Liver (tissue), 9 donors: ENCODE data around the gene IGFL3. TPM values are rescaled to one million over a fixed set of nuclear protein-coding genes. Genes with fewer than 3 reads are reported as not detected.

Experiments
- DNase-seq: peaks from one replicate; pipeline ENCODE4 v3.0.0-alpha.2; 2017; ENCODE audit warnings: low spot score
- H3K27ac ChIP-seq, 2 donors: one replicate each; pipeline ENCODE4 v1.7.0; 2013; ENCODE audit warnings: inconsistent platforms in 2 of 2, low read length in 2 of 2, control low read depth in 1 of 2, low read depth in 1 of 2, mild to moderate bottlenecking in 1 of 2
- H3K27me3 ChIP-seq, 4 donors: one replicate each; pipeline versions ENCODE4 v1.6.1 to v1.7.0; 2013; ENCODE audit warnings: low read length in 3 of 4, inconsistent platforms in 1 of 4, mild to moderate bottlenecking in 1 of 4, moderate library complexity in 1 of 4; ENCODE audit not compliant: control insufficient read depth in 4 of 4, insufficient read depth in 4 of 4
- H3K36me3 ChIP-seq, 4 donors: one replicate each; pipeline versions ENCODE4 v1.6.1 to v1.7.0; 2013; ENCODE audit warnings: low read length in 3 of 4, mild to moderate bottlenecking in 3 of 4, low read depth in 1 of 4, moderate library complexity in 1 of 4; ENCODE audit not compliant: control insufficient read depth in 4 of 4, insufficient read depth in 3 of 4
- H3K4me1 ChIP-seq, 4 donors: one replicate each; pipeline versions ENCODE4 v1.6.1 to v1.7.0; 2013; ENCODE audit warnings: low read length in 3 of 4, mild to moderate bottlenecking in 3 of 4, moderate library complexity in 1 of 4; ENCODE audit not compliant: control insufficient read depth in 4 of 4, insufficient read depth in 4 of 4
- H3K4me3 ChIP-seq, 3 donors: one replicate each; pipeline versions ENCODE4 v1.6.1 to v1.7.0; 2013; ENCODE audit warnings: low read length in 3 of 3, control low read depth in 1 of 3, low read depth in 1 of 3, mild to moderate bottlenecking in 1 of 3
- H3K9ac ChIP-seq, 2 donors: one replicate each; pipeline ENCODE4 v1.7.0; 2013; ENCODE audit warnings: low read length in 2 of 2, mild to moderate bottlenecking in 2 of 2, moderate library complexity in 2 of 2, control low read depth in 1 of 2, low read depth in 1 of 2
- H3K9me3 ChIP-seq, 4 donors: one replicate each; pipeline versions ENCODE4 v1.6.1 to v1.7.0; 2013; ENCODE audit warnings: low read length in 3 of 4; ENCODE audit not compliant: control insufficient read depth in 4 of 4
- ATF3 ChIP-seq: IDR thresholded peaks from 2 replicates; pipeline ENCODE4 v1.6.1; 2016; ENCODE audit warnings: antibody characterized with exemption
- CTCF ChIP-seq: fragments of 150-350 bp; IDR thresholded peaks from 2 replicates; pipeline ENCODE4 v1.5.1; 2017; ENCODE audit warnings: improper control_type of control experiment, low read depth, low read length; ENCODE audit not compliant: missing input control
- FOXA1 ChIP-seq: IDR thresholded peaks from 2 replicates; pipeline ENCODE4 v1.6.1; 2016; ENCODE audit warnings: antibody characterized with exemption
- GABPA ChIP-seq, 2 donors: IDR thresholded peaks in 1 of 2; conservative IDR thresholded peaks in 1 of 2; 2 replicates each; pipeline ENCODE4 v1.6.1; 2016; ENCODE audit warnings: antibody characterized with exemption in 2 of 2, mild to moderate bottlenecking in 1 of 2, moderate library complexity in 1 of 2
- HNF4A ChIP-seq, 2 donors: conservative IDR thresholded peaks; 2 replicates each; pipeline ENCODE4 v1.6.1; 2016; ENCODE audit warnings: antibody characterized with exemption in 2 of 2, mild to moderate bottlenecking in 2 of 2
- HNF4G ChIP-seq: IDR thresholded peaks from 2 replicates; pipeline ENCODE4 v1.6.1; 2016; ENCODE audit warnings: antibody characterized with exemption
- JUND ChIP-seq, 2 donors: IDR thresholded peaks; 2 replicates each; pipeline ENCODE4 v1.6.1; 2016; ENCODE audit warnings: antibody characterized with exemption in 2 of 2
- NR2F2 ChIP-seq: IDR thresholded peaks from 2 replicates; pipeline ENCODE4 v1.6.1; 2016; ENCODE audit warnings: antibody characterized with exemption
- RAD21 ChIP-seq, 2 donors: IDR thresholded peaks; 2 replicates each; pipeline ENCODE4 v1.6.1; 2016; ENCODE audit warnings: antibody characterized with exemption in 2 of 2, mild to moderate bottlenecking in 2 of 2
- REST ChIP-seq: IDR thresholded peaks from 2 replicates; pipeline ENCODE4 v1.6.1; 2016; ENCODE audit warnings: antibody characterized with exemption, mild to moderate bottlenecking
- RXRA ChIP-seq, 2 donors: IDR thresholded peaks; 2 replicates each; pipeline ENCODE4 v1.6.1; 2017 to 2018; ENCODE audit warnings: antibody characterized with exemption in 2 of 2, mild to moderate bottlenecking in 1 of 2
- SP1 ChIP-seq: IDR thresholded peaks from 2 replicates; pipeline ENCODE4 v1.6.1; 2018; ENCODE audit warnings: antibody characterized with exemption, mild to moderate bottlenecking
- TAF1 ChIP-seq: conservative IDR thresholded peaks from 2 replicates; pipeline ENCODE4 v1.6.1; 2016; ENCODE audit warnings: antibody characterized with exemption, mild to moderate bottlenecking
- YY1 ChIP-seq: IDR thresholded peaks from 2 replicates; pipeline ENCODE4 v1.6.1; 2016; ENCODE audit warnings: antibody characterized with exemption, mild to moderate bottlenecking
- ZBTB33 ChIP-seq: IDR thresholded peaks from 2 replicates; pipeline ENCODE4 v1.6.1; 2016; ENCODE audit warnings: antibody characterized with exemption
- WGBS: extraction: QIAGEN DNeasy Blood & Tissue Kit; methylation state at CpG from one replicate; pipeline ENCODE4 v1.1.7; 2013; 5-methylcytosine and 5-hydroxymethylcytosine counted together
- polyA plus RNA-seq, 2 donors: library from polyadenylated mRNA; stranded (reverse) in 1 of 2; unstranded in 1 of 2; fragments of 200-250 nt in 1 of 2; fragments of >200 nt in 1 of 2; fragmentation: Nextera tagmentation in 1 of 2; extraction: Ambion mirVana in 1 of 2; gene quantifications; one replicate each; pipeline versions ENCODE4 v1.2.1 to v1.2.3, GENCODE V29; 2013 to 2015
- total RNA-seq, 2 donors: library from RNA; depleted of rRNA; stranded (reverse); fragments of >200 nt; gene quantifications; one replicate each; pipeline ENCODE4 v1.2.3, GENCODE V29; 2014
- donor health status: healthy.
- donor health status: healthy.
- donor health status: healthy.
- donor health status: healthy.
- donor health status: healthy.

IGFL3 gene
- total and polyA plus RNA-seq, 4 donors = not detected

- no peaks in the 10 kb centered on the region for H3K27me3 ChIP-seq
- WGBS = 59% methylated on average over 1 of the region's 1 CpG
- H3K27ac ChIP-seq = no peak overlapping the region
Observed at GRCh38 chr19:46100344-46100743, 24.1 kb downstream of the IGFL3 start.

More at GRCh38 chr19:46100344-46100743, 24.1 kb downstream of the IGFL3 start:
- TF ChIP-seq HNF4A (conservative IDR thresholded peaks at IDR 0.05) (no peak), ZBTB33 (no peak), ATF3 (no peak), RAD21 (IDR thresholded peaks at IDR 0.05) (no peak), YY1 (no peak), REST (no peak), NR2F2 (no peak), HNF4G (no peak), SP1 (no peak), GABPA (IDR thresholded peaks at IDR 0.05 in 1 of 2, conservative IDR thresholded peaks at IDR 0.05 in 1 of 2) (no peak), RXRA (IDR thresholded peaks at IDR 0.05) (no peak), CTCF (no peak), JUND (IDR thresholded peaks at IDR 0.05) (no peak), TAF1 (no peak), FOXA1 (no peak)
- Histone ChIP-seq H3K9me3 (peaks cover 0 to 3% (median 0%) of the 10 kb centered on the region in 4 donors), H3K9ac (no peak overlapping the region), H3K36me3 (no peaks in the 10 kb centered on the region), H3K4me1 (no peaks in the 10 kb centered on the region), H3K4me3 (no peak overlapping the region)
- no peak for DNase-seq
